Mesothelial cell of epicardium (in vitro differentiated cells): ENCODE data around the gene PLCXD1. TPM values are rescaled to one million over a fixed set of nuclear protein-coding genes. Genes with fewer than 3 reads are reported as not detected.
A peak's percentile ranks its signal among the peaks of the same experiment; 100 is the strongest.
"Not testable (repeated sequence)": the region's sequence is repeated elsewhere in the genome, so short reads cannot be mapped to it uniquely, and the experiment has no call there.

Experiments used
- DNase-seq, 2 experiments: peaks; one replicate each; pipeline ENCODE4 v3.0.0; 2021; ENCODE audit warnings: low spot score in 2 of 2; ENCODE audit not compliant: unreplicated experiment in 2 of 2
- H3K27ac Mint-ChIP-seq: 2 replicates; pipeline ENCODE4 v1.8.0; 2021; ENCODE audit warnings: mixed read lengths
- H3K27me3 Mint-ChIP-seq: 2 replicates; pipeline ENCODE4 v1.8.0; 2021; ENCODE audit warnings: low read depth, mixed read lengths
- H3K36me3 Mint-ChIP-seq: 2 replicates; pipeline ENCODE4 v1.8.0; 2021; ENCODE audit warnings: mixed read lengths
- H3K4me1 Mint-ChIP-seq: 2 replicates; pipeline ENCODE4 v1.8.0; 2021; ENCODE audit warnings: mixed read lengths
- H3K4me3 Mint-ChIP-seq: 2 replicates; pipeline ENCODE4 v1.8.0; 2021; ENCODE audit warnings: mild to moderate bottlenecking, moderate library complexity, mixed read lengths
- H3K9me3 Mint-ChIP-seq: 2 replicates; pipeline ENCODE4 v1.8.0; 2021; ENCODE audit warnings: mixed read lengths
- CTCF ChIP-seq: fragments of 200-600 bp; sonication (generic); IDR thresholded peaks from one replicate; pipeline ENCODE4 v1.5.0; 2021; ENCODE audit warnings: antibody characterized with exemption; ENCODE audit not compliant: unreplicated experiment
- total RNA-seq: library from RNA; stranded (reverse); gene quantifications from 3 replicates; pipeline ENCODE4 v1.2.1, GENCODE V29; 2021

The PLCXD1 gene
- total RNA-seq, 1 donor from 2014 or later: 35.0 TPM

GRCh38 chrX:252957-253291 lies 28.3 kb upstream of the PLCXD1 start:
- H3K4me1 Mint-ChIP-seq: no peaks in the 10 kb centered on the region
- H3K27ac Mint-ChIP-seq: no peak overlapping the region
- no peak overlapping the region for H3K4me3 Mint-ChIP-seq
- peak in 1 of 2 experiments; percentile 21 for DNase-seq
- no peaks in the 10 kb centered on the region for H3K36me3 Mint-ChIP-seq
- H3K9me3 Mint-ChIP-seq: peaks cover 10% of the 10 kb centered on the region
- no peaks in the 10 kb centered on the region for H3K27me3 Mint-ChIP-seq
- no peak for TF ChIP-seq CTCF

- Mint-ChIP-seq H3K4me3 (no peak overlapping the region), H3K4me1 (no peaks in the 10 kb centered on the region), H3K27ac (no peak overlapping the region), H3K9me3 (peaks cover 10% of the 10 kb centered on the region), H3K36me3 (no peaks in the 10 kb centered on the region), H3K27me3 (no peaks in the 10 kb centered on the region)
- peak in 1 of 2 experiments; percentile 36 for DNase-seq
- no peak for TF ChIP-seq CTCF
Measured at GRCh38 chrX:253451-254297, 27.5 kb upstream of the PLCXD1 start.

- TF ChIP-seq CTCF: no peak
- Mint-ChIP-seq H3K27me3 (no peaks in the 10 kb centered on the region), H3K9me3 (peaks cover 10% of the 10 kb centered on the region), H3K4me3 (no peak overlapping the region), H3K4me1 (peaks cover 1% of the 10 kb centered on the region), H3K27ac (no peak overlapping the region), H3K36me3 (no peaks in the 10 kb centered on the region)
- DNase-seq: peak in 1 of 2 experiments; percentile 35
Measured at GRCh38 chrX:254630-255215, 26.5 kb upstream of the PLCXD1 start.

- no peak for TF ChIP-seq CTCF
- Mint-ChIP-seq H3K27me3 (no peaks in the 10 kb centered on the region), H3K27ac (no peak overlapping the region), H3K9me3 (peaks cover 10% of the 10 kb centered on the region), H3K36me3 (no peaks in the 10 kb centered on the region), H3K4me1 (peaks cover 5% of the 10 kb centered on the region), H3K4me3 (no peak overlapping the region)
- no peak for DNase-seq
Measured at GRCh38 chrX:255923-256331, 25.3 kb upstream of the PLCXD1 start.

- H3K4me1 Mint-ChIP-seq: peaks cover 15% of the 10 kb centered on the region
- not testable (repeated sequence) for H3K9me3 Mint-ChIP-seq, DNase-seq, H3K36me3 Mint-ChIP-seq, H3K27ac Mint-ChIP-seq, H3K27me3 Mint-ChIP-seq, H3K4me3 Mint-ChIP-seq
Measured at GRCh38 chrX:257054-257453, 24.1 kb upstream of the PLCXD1 start.

GRCh38 chrX:257681-258289 lies 23.4 kb upstream of the PLCXD1 start:
- Mint-ChIP-seq H3K36me3 (no peaks in the 10 kb centered on the region), H3K9me3 (peaks cover 1% of the 10 kb centered on the region)
- DNase-seq: peak in 1 of 2 experiments; percentile 35

More at GRCh38 chrX:257681-258289, 23.4 kb upstream of the PLCXD1 start:
- TF ChIP-seq CTCF: no peak
- Mint-ChIP-seq H3K27ac (no peak overlapping the region), H3K27me3 (no peaks in the 10 kb centered on the region), H3K4me1 (peaks cover 19% of the 10 kb centered on the region), H3K4me3 (no peak overlapping the region)
